HepG2 (cell line): ENCODE measurements around the gene COL18A1. TPM values are rescaled to one million over a fixed set of nuclear protein-coding genes. Genes with fewer than 3 reads are reported as not detected.
A peak's percentile ranks its signal among the peaks of the same experiment; 100 is the strongest.

Experiments used
- ARID3A ChIP-seq: IDR thresholded peaks from 2 replicates; pipeline ENCODE4 v1.6.1; 2012; ENCODE audit warnings: low read depth, low read length, improper control_type of control experiment
- HHEX ChIP-seq: IDR thresholded peaks from 2 replicates; pipeline ENCODE4 v1.6.1; 2016; ENCODE audit warnings: control low read depth
- HNF1B ChIP-seq: sonication (generic); formaldehyde crosslinking; IDR thresholded peaks from 2 replicates; pipeline ENCODE4 v1.5.1; 2020; ENCODE audit warnings: mild to moderate bottlenecking, moderate library complexity, missing genetic modification reagents
- MAZ ChIP-seq, 2 experiments: sonication (generic) in 1 of 2; formaldehyde crosslinking in 1 of 2; IDR thresholded peaks; 2 replicates each; pipeline versions ENCODE4 v1.5.0 to v1.6.1; 2012 to 2020; ENCODE audit warnings: low read depth in 2 of 2, mild to moderate bottlenecking in 2 of 2, borderline replicate concordance in 1 of 2, improper control_type of control experiment in 1 of 2, low read length in 1 of 2, missing genetic modification reagents in 1 of 2, moderate library complexity in 1 of 2
- MYC ChIP-seq: sonication (generic); formaldehyde crosslinking; IDR thresholded peaks from 2 replicates; pipeline ENCODE4 v1.9.0; 2021; ENCODE audit warnings: missing genetic modification reagents, borderline replicate concordance
- ONECUT2 ChIP-seq: sonication (generic); formaldehyde crosslinking; IDR thresholded peaks from 2 replicates; pipeline ENCODE4 v1.4.0; 2020; ENCODE audit warnings: missing genetic modification reagents
- PAXIP1 ChIP-seq: sonication (generic); formaldehyde crosslinking; conservative IDR thresholded peaks from 2 replicates; pipeline ENCODE4 v1.4.0; 2020; ENCODE audit warnings: mild to moderate bottlenecking, missing genetic modification reagents, moderate library complexity
- PBX3 ChIP-seq: sonication (generic); formaldehyde crosslinking; IDR thresholded peaks from 2 replicates; pipeline ENCODE4 v1.8.1; 2023; ENCODE audit warnings: missing genetic modification reagents, inconsistent platforms, borderline replicate concordance
- REST ChIP-seq, 2 experiments: IDR thresholded peaks; 2 replicates each; pipeline ENCODE4 v1.6.1; 2011 to 2012; ENCODE audit warnings: low read length in 2 of 2, borderline replicate concordance in 1 of 2, low read depth in 1 of 2, mild to moderate bottlenecking in 1 of 2, moderate library complexity in 1 of 2
- SP5 ChIP-seq: IDR thresholded peaks from 2 replicates; pipeline ENCODE4 v1.6.1; 2016; ENCODE audit warnings: low read depth, borderline replicate concordance
- ZBTB8A ChIP-seq: sonication (generic); formaldehyde crosslinking; IDR thresholded peaks from 2 replicates; pipeline ENCODE4 v1.4.0; 2020; ENCODE audit warnings: mild to moderate bottlenecking, low read depth, missing genetic modification reagents, borderline replicate concordance
- ZFY ChIP-seq: sonication (generic); formaldehyde crosslinking; IDR thresholded peaks from 2 replicates; pipeline ENCODE4 v1.4.0; 2020; ENCODE audit warnings: missing genetic modification reagents
- ZNF292 ChIP-seq: sonication (generic); formaldehyde crosslinking; IDR thresholded peaks from 2 replicates; pipeline ENCODE4 v1.8.1; 2022; ENCODE audit warnings: mild to moderate bottlenecking, low read depth, missing genetic modification reagents, borderline replicate concordance
- ZNF891 ChIP-seq: sonication (generic); formaldehyde crosslinking; IDR thresholded peaks from 2 replicates; pipeline ENCODE4 v1.5.0; 2020; ENCODE audit warnings: mild to moderate bottlenecking, missing genetic modification reagents
- ZSCAN31 ChIP-seq: sonication (generic); formaldehyde crosslinking; IDR thresholded peaks from 2 replicates; pipeline ENCODE4 v1.5.0; 2020; ENCODE audit warnings: low read depth, mild to moderate bottlenecking, missing genetic modification reagents
- polyA plus RNA-seq, 8 experiments: library from polyadenylated mRNA; depleted of rRNA in 3 of 8; stranded (reverse) in 7 of 8; unstranded in 1 of 8; fragments of >200 nt; fragmentation: Illumina TruSeq in 4 of 8; extraction: Trizol in 4 of 8; gene quantifications; 2 replicates each; pipeline versions ENCODE4 v1.2.1 to v1.2.3, GENCODE V29; 2011 to 2016; ENCODE audit warnings: low read depth in 4 of 8, missing spikeins in 1 of 8, mixed read lengths in 1 of 8; ENCODE audit not compliant: insufficient read depth in 1 of 8
- total RNA-seq, 5 experiments: library from RNA; depleted of rRNA; stranded (reverse); fragments of >200 nt; fragmentation: Illumina TruSeq; extraction: Trizol; gene quantifications; 2 replicates each; pipeline ENCODE4 v1.2.3, GENCODE V29; 2016; ENCODE audit warnings: low read depth in 1 of 5

The COL18A1 gene
- total and polyA plus RNA-seq, 2 of the 13 experiments (the other 11 are each of a cell fraction or from before 2014, with no cell fraction given): 79.0 to 102 TPM

GRCh38 chr21:45365608-45366241 lies 39.2 kb upstream of the COL18A1 start (continued):
- no peak for TF ChIP-seq PBX3 (CRISPR knock-in tag)
- TF ChIP-seq ONECUT2: no peak
- peak; percentile 46; the same call in 1 of the 2 replicates for TF ChIP-seq ZFY
- peak; percentile 72; the same call in 1 of the 2 replicates for TF ChIP-seq SP5 (CRISPR knock-in tag)
- TF ChIP-seq HHEX (CRISPR knock-in tag): 0 out of 2 replicates have a peak, but pooled peaks have one; percentile 42
- peak; percentile 61; the same call in 1 of the 2 replicates for TF ChIP-seq HNF1B (CRISPR knock-in tag)
- no peak for TF ChIP-seq ZNF891
- no peak for TF ChIP-seq ZBTB8A (CRISPR knock-in tag)
- no peak for TF ChIP-seq ZNF292 (CRISPR knock-in tag)
- 0 out of 2 replicates have a peak, but pooled peaks have one; percentile 58 for TF ChIP-seq ZSCAN31 (CRISPR knock-in tag)
- peak; percentile 90 for TF ChIP-seq PAXIP1
- TF ChIP-seq REST (IDR thresholded peaks at IDR 0.05; ENCODE audit: borderline replicate concordance in 1 of 2, low read depth in 1 of 2, low read length in 2 of 2): no peak
- TF ChIP-seq MYC (CRISPR knock-in tag): no peak; the same call in 1 of the 2 replicates
- TF ChIP-seq MAZ (IDR thresholded peaks at IDR 0.05; ENCODE audit: borderline replicate concordance, low read depth, low read length): no peak
- TF ChIP-seq MAZ (CRISPR knock-in tag; IDR thresholded peaks at IDR 0.05; ENCODE audit: low read depth): no peak
- TF ChIP-seq ARID3A: 0 out of 2 replicates have a peak, but pooled peaks have one; percentile 36
